Stomach (tissue), 4 donors: Measurements from ENCODE around the gene DEK.

ENCODE experiments used
- CTCF ChIP-seq, 7 experiments: fragments of 450-650 bp in 4 of 7; fragments of 200-600 bp in 3 of 7; sonication (generic) in 3 of 7; IDR thresholded peaks; one replicate each; pipeline ENCODE4 v1.5.1; 2016 to 2019; ENCODE audit warnings: antibody characterized with exemption in 7 of 7, control low read depth in 2 of 7, mild to moderate bottlenecking in 1 of 7
- EP300 ChIP-seq: sonication (generic); formaldehyde crosslinking; IDR thresholded peaks from one replicate; pipeline ENCODE4 v1.6.1; 2017; ENCODE audit warnings: antibody characterized with exemption
- POLR2A ChIP-seq, 4 donors: fragments of 450-650 bp; IDR thresholded peaks; one replicate each; pipeline ENCODE4 v1.6.1; 2016; ENCODE audit warnings: antibody characterized with exemption in 4 of 4, control low read depth in 2 of 4, mild to moderate bottlenecking in 1 of 4, moderate library complexity in 1 of 4
- POLR2AphosphoS5 ChIP-seq, 3 donors: sonication (generic); formaldehyde crosslinking; IDR thresholded peaks; one replicate each; pipeline ENCODE4 v1.6.1; 2016; ENCODE audit warnings: antibody characterized with exemption in 3 of 3

GRCh38 chr6:18242062-18242851 is 22.1 kb downstream of the DEK start:
- TF ChIP-seq CTCF (IDR thresholded peaks at IDR 0.05) (no peak), POLR2AphosphoS5 (IDR thresholded peaks at IDR 0.05) (no peak), POLR2A (IDR thresholded peaks at IDR 0.05) (no peak), EP300 (no peak)
